ENCODE results near the gene ALK.

DNA sequence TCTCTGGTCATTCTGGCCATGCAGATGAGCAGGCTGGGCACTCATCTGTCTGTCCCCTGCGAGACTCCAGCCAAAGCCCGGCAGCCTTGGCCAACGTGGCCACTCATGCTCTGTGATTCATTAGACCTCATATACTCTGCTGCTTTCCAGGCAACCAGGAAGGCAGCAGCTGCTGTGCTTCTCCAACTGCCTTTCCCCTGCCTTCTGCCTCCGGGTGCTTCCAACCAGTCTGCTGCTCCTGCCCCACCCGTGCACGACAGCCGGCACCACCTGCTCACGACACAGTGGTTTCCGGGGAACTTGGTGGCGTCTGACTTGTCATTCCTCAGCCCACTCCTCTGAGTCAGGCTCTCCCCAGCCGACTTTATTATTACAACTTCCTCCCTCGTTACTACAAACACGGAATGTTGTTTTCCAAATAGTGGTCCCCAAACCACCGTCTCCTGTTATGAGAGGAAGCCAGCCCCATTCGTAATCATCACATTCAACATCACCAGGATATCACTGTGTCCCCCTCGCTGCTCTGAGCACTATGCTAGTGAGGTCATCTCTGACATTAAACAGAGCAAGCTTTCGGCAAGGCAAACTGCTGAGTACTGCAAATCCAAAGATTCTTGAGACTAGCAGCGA lies 392.4 kb downstream of the ALK start:
- TF ChIP-seq, protein P1, sequence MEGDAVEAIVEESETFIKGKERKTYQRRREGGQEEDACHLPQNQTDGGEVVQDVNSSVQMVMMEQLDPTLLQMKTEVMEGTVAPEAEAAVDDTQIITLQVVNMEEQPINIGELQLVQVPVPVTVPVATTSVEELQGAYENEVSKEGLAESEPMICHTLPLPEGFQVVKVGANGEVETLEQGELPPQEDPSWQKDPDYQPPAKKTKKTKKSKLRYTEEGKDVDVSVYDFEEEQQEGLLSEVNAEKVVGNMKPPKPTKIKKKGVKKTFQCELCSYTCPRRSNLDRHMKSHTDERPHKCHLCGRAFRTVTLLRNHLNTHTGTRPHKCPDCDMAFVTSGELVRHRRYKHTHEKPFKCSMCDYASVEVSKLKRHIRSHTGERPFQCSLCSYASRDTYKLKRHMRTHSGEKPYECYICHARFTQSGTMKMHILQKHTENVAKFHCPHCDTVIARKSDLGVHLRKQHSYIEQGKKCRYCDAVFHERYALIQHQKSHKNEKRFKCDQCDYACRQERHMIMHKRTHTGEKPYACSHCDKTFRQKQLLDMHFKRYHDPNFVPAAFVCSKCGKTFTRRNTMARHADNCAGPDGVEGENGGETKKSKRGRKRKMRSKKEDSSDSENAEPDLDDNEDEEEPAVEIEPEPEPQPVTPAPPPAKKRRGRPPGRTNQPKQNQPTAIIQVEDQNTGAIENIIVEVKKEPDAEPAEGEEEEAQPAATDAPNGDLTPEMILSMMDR (IDR thresholded peaks at IDR 0.05; ENCODE audit: low read depth, low read length), result no peak
- TF ChIP-seq EZH2phosphoT487 (IDR thresholded peaks at IDR 0.05; ENCODE audit: low read depth), result no peak
